ENCODE results near the gene PHETA1.
A peak's percentile ranks its signal among the peaks of the same experiment; 100 is the strongest.
"Not testable (repeated sequence)": the region's sequence is repeated elsewhere in the genome, so short reads cannot be mapped to it uniquely, and the experiment has no call there.

The PHETA1 gene

GRCh38 chr12:111405149-111405858 lies 36.4 kb upstream of the PHETA1 start:
- peak; percentile 89 for DNase-seq

- DNase-seq, result peak; percentile 66
These were observed 35.7 kb upstream of the PHETA1 start for GRCh38 chr12:111404362-111405148.

- DNase-seq, result not testable (repeated sequence)
These were observed 33.6 kb upstream of the PHETA1 start for GRCh38 chr12:111402490-111402824.

GRCh38 chr12:111401167-111401605 lies 32.3 kb upstream of the PHETA1 start:
- no peak for DNase-seq

- not testable (repeated sequence) for DNase-seq
These were observed 31.0 kb upstream of the PHETA1 start for GRCh38 chr12:111399741-111400404.

GRCh38 chr12:111398530-111398929 lies 29.6 kb upstream of the PHETA1 start:
- DNase-seq, result no peak

GRCh38 chr12:111396726-111397445 lies 28.0 kb upstream of the PHETA1 start:
- DNase-seq, result peak; percentile 67

- not testable (repeated sequence) for DNase-seq
These were observed 27.4 kb upstream of the PHETA1 start for GRCh38 chr12:111396271-111396670.

- no peak for DNase-seq
These were observed 26.7 kb upstream of the PHETA1 start for GRCh38 chr12:111395336-111396187.

GRCh38 chr12:111394480-111394879 lies 25.6 kb upstream of the PHETA1 start:
- no peak for DNase-seq

- no peak for DNase-seq
These were observed 24.9 kb upstream of the PHETA1 start for GRCh38 chr12:111393700-111394300.

GRCh38 chr12:111390910-111391309 lies 22.0 kb upstream of the PHETA1 start:
- no peak for DNase-seq

GRCh38 chr12:111389635-111390034 lies 20.7 kb upstream of the PHETA1 start:
- DNase-seq, result no peak

GRCh38 chr12:111387747-111388323 lies 18.9 kb upstream of the PHETA1 start:
- peak; percentile 67 for DNase-seq

- DNase-seq, result peak; percentile 10
These were observed 18.0 kb upstream of the PHETA1 start for GRCh38 chr12:111386885-111387284.

- DNase-seq, result no peak
These were observed 15.7 kb upstream of the PHETA1 start for GRCh38 chr12:111384596-111384995.

GRCh38 chr12:111379942-111380554 lies 11.2 kb upstream of the PHETA1 start:
- DNase-seq, result no peak

GRCh38 chr12:111377440-111377839 lies 8.5 kb upstream of the PHETA1 start:
- DNase-seq, result no peak

- not testable (repeated sequence) for DNase-seq
These were observed 4.3 kb upstream of the PHETA1 start for GRCh38 chr12:111373231-111373630.

GRCh38 chr12:111369496-111370220 lies 763 bp upstream of the PHETA1 start:
- DNase-seq, result no peak

Data from kidney glomerular epithelial cell (primary cell).